ENCODE results near the gene BLM. TPM values are rescaled to one million over a fixed set of nuclear protein-coding genes. Genes with fewer than 3 reads are reported as not detected.

Gene BLM
- total RNA-seq, 1 donor from 2014 or later, result 58.0 TPM

DNA sequence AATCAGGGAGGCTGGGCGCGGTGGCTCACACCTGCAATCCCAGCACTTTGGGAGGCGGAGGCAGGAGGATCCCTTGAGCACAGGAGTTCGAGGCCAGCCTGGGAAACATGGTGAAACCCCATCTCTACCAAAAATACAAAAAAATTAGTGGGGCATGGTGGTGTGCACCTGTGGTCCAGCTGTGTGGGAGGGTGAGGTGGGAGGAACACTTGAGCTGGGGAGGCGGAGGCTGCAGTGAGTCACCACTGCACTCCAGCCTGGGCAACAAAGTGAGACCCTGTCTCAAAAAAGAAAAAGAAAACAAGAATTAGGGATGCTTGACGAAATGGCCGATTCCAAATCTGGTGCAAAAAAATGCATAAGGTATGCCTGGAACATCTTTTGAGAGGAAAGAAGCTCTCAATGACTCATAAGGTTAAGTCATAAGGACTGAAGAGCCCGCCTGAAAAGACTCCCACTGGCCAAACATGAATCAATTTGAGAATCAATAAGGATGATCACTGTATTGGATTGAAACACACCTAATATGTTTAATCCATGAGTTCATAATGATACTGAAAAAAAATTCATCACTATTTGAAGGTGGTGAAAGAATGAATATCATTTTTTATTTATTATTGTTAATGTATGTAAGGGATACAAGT is 27.7 kb downstream of the BLM start:
- Mint-ChIP-seq H3K4me1 (peaks cover 3% of the 10 kb centered on the region), H3K9me3 (no peaks in the 10 kb centered on the region), H3K27me3 (ENCODE audit: insufficient read depth, low read depth) (peaks cover 2% of the 10 kb centered on the region), H3K27ac (no peak overlapping the region), H3K36me3 (peaks cover 7% of the 10 kb centered on the region), H3K4me3 (no peak overlapping the region)
- Histone ChIP-seq H3F3A (ENCODE audit: low read depth) (no peaks in the 10 kb centered on the region), H3K4me2 (no peak overlapping the region), H3K27ac (no peak overlapping the region), H3K4me1 (peaks cover 5% of the 10 kb centered on the region), H4K20me1 (ENCODE audit: low read depth) (no peaks in the 10 kb centered on the region), H3K9me3 (ENCODE audit: low read depth) (no peaks in the 10 kb centered on the region), H2AFZ (replicated peaks) (no peak overlapping the region), H3K27me3 (no peaks in the 10 kb centered on the region), H3K36me3 (no peaks in the 10 kb centered on the region), H3K9ac (no peak overlapping the region), H3K4me3 (no peak overlapping the region), H3K79me2 (ENCODE audit: low read depth) (peaks cover 82% of the 10 kb centered on the region)
- TF ChIP-seq EZH2phosphoT487 (IDR thresholded peaks at IDR 0.05) (no peak), CTCF (IDR thresholded peaks at IDR 0.05) (no peak), EZH2 (IDR thresholded peaks at IDR 0.05) (no peak)
- DNase-seq (ENCODE audit: low spot score), result no peak

- H3K4me3 Mint-ChIP-seq, result no peak overlapping the region
- no peak for DNase-seq (ENCODE audit: low spot score)
- Histone ChIP-seq H3K9me3 (ENCODE audit: low read depth) (no peaks in the 10 kb centered on the region), H3K4me3 (no peak overlapping the region), H3K79me2 (ENCODE audit: low read depth) (peaks cover 33% of the 10 kb centered on the region), H4K20me1 (ENCODE audit: low read depth) (no peaks in the 10 kb centered on the region), H3K4me1 (peaks cover 5% of the 10 kb centered on the region), H3K36me3 (peaks cover 25% of the 10 kb centered on the region), H3K4me2 (no peak overlapping the region), H3K9ac (no peak overlapping the region), H2AFZ (replicated peaks) (no peak overlapping the region), H3K27me3 (no peaks in the 10 kb centered on the region), H3K27ac (no peak overlapping the region), H3F3A (ENCODE audit: low read depth) (no peaks in the 10 kb centered on the region)
- peaks cover 3% of the 10 kb centered on the region for H3K4me1 Mint-ChIP-seq
- no peak for TF ChIP-seq EZH2 (IDR thresholded peaks at IDR 0.05)
- TF ChIP-seq CTCF (IDR thresholded peaks at IDR 0.05), result no peak
- no peak for TF ChIP-seq EZH2phosphoT487 (IDR thresholded peaks at IDR 0.05)
- H3K9me3 Mint-ChIP-seq, result no peaks in the 10 kb centered on the region
- no peaks in the 10 kb centered on the region for H3K27me3 Mint-ChIP-seq (ENCODE audit: insufficient read depth, low read depth)
- no peak overlapping the region for H3K27ac Mint-ChIP-seq
- peaks cover 16% of the 10 kb centered on the region for H3K36me3 Mint-ChIP-seq
Measured at GRCh38 chr15:90749754-90750153, 32.6 kb downstream of the BLM start.

DNA sequence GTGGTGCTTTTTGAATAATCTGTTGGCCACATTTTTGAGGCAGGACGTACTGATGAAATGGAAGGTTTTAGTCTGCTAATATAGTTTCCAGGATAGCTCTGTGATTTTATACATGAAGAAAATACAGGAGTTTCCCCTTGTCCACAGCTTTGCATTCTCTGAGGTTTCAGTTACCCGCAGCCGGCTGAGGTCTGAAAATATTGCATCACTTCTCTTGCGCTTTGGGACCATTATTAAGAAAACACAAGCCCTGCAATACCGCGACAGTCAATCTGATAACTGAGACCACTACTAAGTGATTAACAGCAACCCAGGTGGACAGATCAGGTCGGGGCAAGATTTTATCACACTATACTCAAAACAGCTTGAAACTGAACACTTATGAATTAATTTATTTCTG is 33.0 kb downstream of the BLM start:
- Histone ChIP-seq H3K4me2 (no peak overlapping the region), H3K36me3 (peaks cover 28% of the 10 kb centered on the region), H3K4me3 (no peak overlapping the region), H3F3A (ENCODE audit: low read depth) (no peaks in the 10 kb centered on the region), H3K79me2 (ENCODE audit: low read depth) (peaks cover 28% of the 10 kb centered on the region), H3K27me3 (no peaks in the 10 kb centered on the region), H3K27ac (no peak overlapping the region), H3K4me1 (peaks cover 5% of the 10 kb centered on the region), H4K20me1 (ENCODE audit: low read depth) (no peaks in the 10 kb centered on the region), H3K9ac (no peak overlapping the region), H3K9me3 (ENCODE audit: low read depth) (no peaks in the 10 kb centered on the region), H2AFZ (replicated peaks) (no peak overlapping the region)
- Mint-ChIP-seq H3K4me1 (peaks cover 3% of the 10 kb centered on the region), H3K36me3 (peaks cover 18% of the 10 kb centered on the region), H3K27ac (no peak overlapping the region), H3K9me3 (no peaks in the 10 kb centered on the region), H3K27me3 (ENCODE audit: insufficient read depth, low read depth) (no peaks in the 10 kb centered on the region), H3K4me3 (no peak overlapping the region)
- DNase-seq (ENCODE audit: low spot score), result no peak
- TF ChIP-seq CTCF (IDR thresholded peaks at IDR 0.05), result no peak
- TF ChIP-seq EZH2phosphoT487 (IDR thresholded peaks at IDR 0.05), result no peak
- TF ChIP-seq EZH2 (IDR thresholded peaks at IDR 0.05), result no peak

Measured in neural progenitor cell (in vitro differentiated cells).